ENCODE results near the gene AGO1. TPM values are rescaled to one million over a fixed set of nuclear protein-coding genes. Genes with fewer than 3 reads are reported as not detected.

AGO1 gene
- total RNA-seq, 1 experiment from 2014 or later, result 36.2 TPM

GRCh38 chr1:35856964-35857363 lies 26.0 kb upstream of the AGO1 start:
- CTCF ChIA-PET, result interaction anchor here (0.8 kb wide), 1 partner anchor 18 kb away, joined by 3 read pairs; no protein-coding TSS in a partner anchor
- no TSS peak for BruUV-seq (replicated peaks)

GRCh38 chr1:35857830-35858229 lies 25.2 kb upstream of the AGO1 start:
- ChIA-PET POLR2A (no interaction called here), RAD21 (ENCODE audit: low non-redundant PET in 1 of 2, low total read pairs in 2 of 2, uncharacterized antibody in 2 of 2, unreplicated experiment in 2 of 2) (interaction anchor here in 1 of 2 experiments (1.2 kb wide), 1 partner anchor 277 kb away, joined by 3 read pairs; no protein-coding TSS in a partner anchor), CTCF (no interaction called here)
- no peak overlapping the region for H3K9ac ChIP-seq (ENCODE audit: low read length)
- H3K36me3 ChIP-seq (ENCODE audit: control insufficient read depth in 1 of 2, insufficient read depth in 2 of 2, low read length in 2 of 2), result no peaks in the 10 kb centered on the region
- no peak overlapping the region for H2AFZ ChIP-seq (ENCODE audit: low read depth, low read length, poor library complexity, severe bottlenecking)
- no peaks in the 10 kb centered on the region for H3K4me1 ChIP-seq (ENCODE audit: control insufficient read depth in 1 of 2, insufficient read depth in 2 of 2, low read length in 2 of 2)
- H3K4me3 ChIP-seq (replicated peaks in 1 of 2; ENCODE audit: low read depth in 1 of 2, low read length in 2 of 2), result no peak overlapping the region
- intact Hi-C loops (cut with micrococcal nuclease), result loop anchor here (10.0 kb wide), 1 partner anchor 227 kb away; the partner anchor contains the start of genes ADPRS and TEKT2
- TF ChIP-seq RAD21 (IDR thresholded peaks at IDR 0.05; ENCODE audit: low read depth), result peak; percentile 50
- peak; percentile 15 to 37 (median 29); a peak in 3 of 6 replicates for TF ChIP-seq CTCF (IDR thresholded peaks at IDR 0.05 in 2 of 3, conservative IDR thresholded peaks at IDR 0.05 in 1 of 3; ENCODE audit: borderline replicate concordance in 1 of 3, insufficient read depth in 1 of 3, low read depth in 2 of 3, low read length in 2 of 3)
- no peak for TF ChIP-seq SRF (IDR thresholded peaks at IDR 0.05; ENCODE audit: low read depth)
- TF ChIP-seq REST (IDR thresholded peaks at IDR 0.05; ENCODE audit: low read depth), result no peak
- peak; percentile 74 for ATAC-seq
- no peaks in the 10 kb centered on the region for H3K27me3 ChIP-seq (ENCODE audit: insufficient read depth, low read length)
- no peak overlapping the region for H3K27ac ChIP-seq (ENCODE audit: low read depth, low read length)
- H4K20me1 ChIP-seq (ENCODE audit: insufficient read depth), result no peaks in the 10 kb centered on the region
- no peaks in the 10 kb centered on the region for H3K79me2 ChIP-seq (ENCODE audit: insufficient read depth, low read length)
- no peaks in the 10 kb centered on the region for H3K9me3 ChIP-seq (ENCODE audit: control insufficient read depth in 1 of 2, insufficient read depth in 1 of 2, low read depth in 1 of 2, low read length in 2 of 2)
- BruUV-seq (replicated peaks), result no TSS peak
- peak; percentile 10 for DNase-seq (ENCODE audit: low read depth, low spot score)
- no peak overlapping the region for H3K4me2 ChIP-seq (ENCODE audit: low read length)
- no peaks in the 10 kb centered on the region for H3K9me2 ChIP-seq (ENCODE audit: insufficient read depth)

More at GRCh38 chr1:35856964-35857363, 26.0 kb upstream of the AGO1 start:
- H3K4me3 ChIP-seq (replicated peaks in 1 of 2; ENCODE audit: low read depth in 1 of 2, low read length in 2 of 2), result no peak overlapping the region
- H3K27me3 ChIP-seq (ENCODE audit: insufficient read depth, low read length), result no peaks in the 10 kb centered on the region
- no peaks in the 10 kb centered on the region for H3K9me2 ChIP-seq (ENCODE audit: insufficient read depth)
- H3K9me3 ChIP-seq (ENCODE audit: control insufficient read depth in 1 of 2, insufficient read depth in 1 of 2, low read depth in 1 of 2, low read length in 2 of 2), result no peaks in the 10 kb centered on the region
- DNase-seq (ENCODE audit: low read depth, low spot score) (no peak), ATAC-seq (no peak)
- TF ChIP-seq CTCF (IDR thresholded peaks at IDR 0.05 in 2 of 3, conservative IDR thresholded peaks at IDR 0.05 in 1 of 3; ENCODE audit: borderline replicate concordance in 1 of 3, insufficient read depth in 1 of 3, low read depth in 2 of 3, low read length in 2 of 3) (no peak), CEBPB (IDR thresholded peaks at IDR 0.05; ENCODE audit: low read depth) (no peak), CBX3 (IDR thresholded peaks at IDR 0.05; ENCODE audit: low read depth) (no peak), FOSL1 (IDR thresholded peaks at IDR 0.05; ENCODE audit: low read depth) (no peak)
- ChIA-PET RAD21 (ENCODE audit: low non-redundant PET in 1 of 2, low total read pairs in 2 of 2, uncharacterized antibody in 2 of 2, unreplicated experiment in 2 of 2) (no interaction called here), POLR2A (no interaction called here)
- intact Hi-C loops (cut with micrococcal nuclease), result loop anchor here (10.0 kb wide), 1 partner anchor 228 kb away; the partner anchor contains the start of genes ADPRS and TEKT2
- no peak overlapping the region for H3K4me2 ChIP-seq (ENCODE audit: low read length)
- no peak overlapping the region for H3K27ac ChIP-seq (ENCODE audit: low read depth, low read length)
- no peak overlapping the region for H3K9ac ChIP-seq (ENCODE audit: low read length)
- H2AFZ ChIP-seq (ENCODE audit: low read depth, low read length, poor library complexity, severe bottlenecking), result no peak overlapping the region
- no peaks in the 10 kb centered on the region for H3K36me3 ChIP-seq (ENCODE audit: control insufficient read depth in 1 of 2, insufficient read depth in 2 of 2, low read length in 2 of 2)
- H3K79me2 ChIP-seq (ENCODE audit: insufficient read depth, low read length), result no peaks in the 10 kb centered on the region
- H3K4me1 ChIP-seq (ENCODE audit: control insufficient read depth in 1 of 2, insufficient read depth in 2 of 2, low read length in 2 of 2), result no peaks in the 10 kb centered on the region
- no peaks in the 10 kb centered on the region for H4K20me1 ChIP-seq (ENCODE audit: insufficient read depth)

Data from HCT116 (cell line).